NCI-H82 treated with DMSO at 0.1 percent for 48 hours (cell line): Measurements from ENCODE around the gene CD200R1L.

Experiments
- DNase-seq: peaks from one replicate; lab custom pipeline; 2025; ENCODE audit not compliant: unreplicated experiment; lab: John Stamatoyannopoulos, UW

The CD200R1L gene

DNA sequence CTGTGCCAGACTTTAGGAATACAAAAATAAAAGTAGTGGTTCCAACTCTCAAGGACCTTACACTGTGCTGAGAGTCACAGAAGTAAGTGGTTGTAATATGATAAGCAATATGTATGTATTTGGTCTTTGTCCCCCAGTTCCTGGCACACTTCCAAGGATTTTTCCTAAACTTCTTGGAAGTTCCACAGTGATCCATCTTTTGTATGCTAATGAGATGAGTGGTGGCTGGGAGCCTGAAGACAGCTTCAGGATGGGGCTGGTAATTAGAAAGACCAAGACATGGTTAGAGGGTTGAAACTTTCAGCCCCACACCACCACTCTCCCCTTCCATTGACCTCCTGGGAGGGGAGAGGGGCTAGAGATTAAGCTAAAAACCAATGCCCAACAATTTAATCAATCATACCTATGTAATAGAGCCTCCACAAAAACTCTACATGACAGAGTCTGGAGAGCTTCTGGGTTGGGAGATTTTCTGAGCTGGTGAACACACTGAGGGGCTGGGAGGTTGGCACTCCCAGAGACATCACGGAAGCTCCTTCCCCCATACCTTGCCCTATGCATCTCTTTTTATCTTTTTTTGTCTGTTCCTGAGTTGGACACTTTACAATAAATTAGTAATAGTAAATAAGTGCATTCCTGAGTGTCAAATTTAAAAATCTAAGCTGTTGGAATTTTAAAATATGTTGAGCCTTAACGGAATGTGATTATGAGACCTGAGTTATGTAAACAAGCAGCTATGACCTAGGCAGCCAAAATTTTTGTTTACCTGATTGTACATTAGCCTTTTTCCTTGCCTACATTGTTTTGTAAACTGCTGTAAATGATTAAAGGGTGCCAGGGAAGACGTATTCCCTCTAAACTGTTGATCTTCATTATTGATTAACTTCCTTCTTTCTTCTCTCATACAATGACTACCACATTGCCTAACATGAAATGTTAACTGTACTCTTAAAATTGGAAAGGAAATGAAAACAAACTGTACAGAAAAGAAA lies 24.3 kb downstream of the CD200R1L start:
- DNase-seq, result no peak

DNA sequence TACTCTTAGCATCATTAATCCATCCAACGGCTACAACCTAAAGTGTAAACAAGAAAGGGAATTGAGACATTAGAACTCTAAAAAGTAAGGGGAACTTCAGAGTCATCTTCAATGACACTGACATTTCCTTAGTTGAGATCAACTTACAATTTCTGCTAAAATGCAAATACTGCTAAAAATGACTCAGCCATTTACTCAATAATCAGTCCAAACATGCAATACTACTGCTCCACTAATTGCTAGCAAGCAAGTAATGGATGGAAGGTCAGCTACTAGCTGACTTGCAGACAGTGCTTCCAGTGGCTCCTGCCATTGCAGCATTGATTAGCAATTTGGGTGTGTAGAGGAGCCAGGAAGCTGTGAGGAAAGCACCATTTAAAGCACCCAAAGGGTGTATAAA lies 28.4 kb downstream of the CD200R1L start:
- DNase-seq, result no peak

DNA sequence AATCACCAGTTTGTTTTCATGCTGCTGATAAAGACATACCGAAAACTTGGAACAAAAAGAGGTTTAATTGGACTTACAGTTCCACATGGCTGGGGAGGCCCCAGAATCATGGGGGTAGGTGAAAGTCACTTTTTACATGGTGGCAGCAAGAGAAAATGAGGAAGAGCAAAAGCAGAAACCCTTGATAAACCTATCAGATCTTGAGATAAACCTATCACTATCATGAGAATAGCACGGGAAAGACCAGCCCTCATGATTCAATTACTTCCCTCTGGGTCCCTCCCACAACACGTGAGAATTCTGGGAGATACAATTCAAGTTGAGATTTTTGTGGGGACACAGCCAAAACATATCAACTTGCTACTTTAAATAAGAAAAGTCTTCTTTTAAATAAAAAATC lies 28.9 kb downstream of the CD200R1L start:
- no peak for DNase-seq

DNA sequence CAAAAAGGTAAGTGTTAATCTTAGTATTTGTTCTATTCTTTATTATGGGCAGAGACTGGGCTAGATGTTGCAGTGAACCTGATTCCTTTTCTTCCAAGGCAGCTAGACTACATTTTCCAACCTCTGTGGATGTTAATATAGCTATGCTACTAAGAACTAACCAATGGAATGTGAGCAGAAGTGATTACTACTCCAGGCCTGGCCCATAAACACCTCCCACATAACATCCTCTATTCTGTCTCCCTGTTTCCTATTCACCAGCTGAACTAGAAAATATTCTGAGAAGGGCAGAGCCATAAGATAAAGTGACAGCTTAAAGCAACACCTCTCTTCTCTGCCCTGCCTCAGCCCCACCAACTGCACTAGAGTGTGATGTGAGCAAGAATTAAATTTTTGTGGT lies 29.4 kb downstream of the CD200R1L start:
- DNase-seq, result no peak

DNA sequence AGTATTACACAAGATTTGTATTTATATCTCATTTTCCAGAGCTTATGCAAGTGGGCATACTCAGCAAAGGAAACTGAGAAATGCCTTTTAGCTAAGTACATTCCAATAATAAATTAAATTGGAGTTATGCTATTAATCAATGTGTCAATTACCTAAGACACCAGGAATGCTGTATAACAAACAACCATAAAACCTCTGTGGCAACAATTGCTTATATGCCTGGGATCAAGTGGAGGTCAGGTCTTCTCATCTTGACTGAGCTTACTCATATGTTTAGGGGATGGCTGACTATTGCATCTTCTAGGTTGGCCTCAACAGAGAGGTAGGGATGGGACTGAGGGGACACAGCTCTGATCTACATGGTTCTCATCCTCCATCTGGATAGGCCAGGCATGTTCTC lies 30.7 kb downstream of the CD200R1L start:
- DNase-seq, result no peak

DNA sequence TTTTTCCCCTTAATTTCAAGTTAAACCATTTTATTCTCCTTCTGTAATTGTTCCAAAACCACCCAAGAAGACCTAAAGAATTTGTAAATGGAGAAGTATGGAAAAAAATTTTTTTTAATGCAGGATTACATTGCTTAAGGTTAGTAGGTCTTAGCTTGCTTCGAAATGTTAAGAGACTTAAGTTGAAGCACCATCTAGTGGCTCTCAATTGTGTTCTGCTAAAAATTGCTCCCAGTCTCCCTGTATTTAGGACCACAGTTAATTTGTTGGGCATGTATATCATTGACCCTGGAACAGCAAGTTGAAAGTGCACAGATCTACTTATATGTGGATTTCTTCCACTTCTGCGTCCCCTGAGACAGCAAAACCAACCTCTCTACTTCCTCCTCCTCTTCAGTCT lies 32.4 kb downstream of the CD200R1L start:
- no peak for DNase-seq

DNA sequence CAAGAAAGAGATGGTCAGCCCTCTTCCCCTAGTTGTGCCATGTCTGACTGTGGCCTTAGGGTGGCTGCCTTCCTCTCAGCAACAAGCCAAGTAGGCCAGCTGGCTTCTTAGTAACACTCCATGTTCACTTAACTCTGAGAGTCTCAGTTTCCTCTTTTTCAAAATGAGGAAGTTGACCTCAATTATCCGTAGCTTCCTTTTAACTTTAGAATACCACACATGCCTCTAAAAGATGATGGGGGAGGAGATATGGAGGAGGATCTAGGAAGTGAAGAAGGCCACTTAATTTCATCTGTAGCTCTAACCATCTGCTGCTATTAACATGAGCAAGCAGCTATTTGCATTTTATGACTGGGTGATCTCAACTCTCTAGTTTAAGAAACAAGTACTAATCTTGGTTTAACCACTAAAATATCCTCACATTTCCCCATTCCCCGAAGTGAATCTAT lies 32.9 kb downstream of the CD200R1L start:
- no peak for DNase-seq

DNA sequence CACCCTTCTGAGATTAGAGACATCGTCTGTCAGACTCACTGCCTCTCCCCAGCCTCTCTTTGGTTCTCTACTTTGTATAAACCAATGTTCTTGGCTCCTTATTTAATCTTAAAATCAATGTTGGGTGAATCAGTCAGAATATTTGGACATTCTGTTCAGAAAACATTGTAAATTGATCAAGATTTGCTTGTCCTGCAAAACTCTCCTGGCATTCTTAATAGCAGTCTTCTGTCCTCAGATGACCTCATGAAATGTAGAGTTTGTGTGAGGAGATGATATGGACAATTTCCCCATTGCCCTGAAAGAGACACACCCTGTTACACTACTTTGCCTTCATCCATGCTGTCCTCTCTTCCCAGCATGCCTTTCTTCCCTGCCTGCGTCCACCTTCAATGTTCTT lies 33.6 kb downstream of the CD200R1L start:
- no peak for DNase-seq

DNA sequence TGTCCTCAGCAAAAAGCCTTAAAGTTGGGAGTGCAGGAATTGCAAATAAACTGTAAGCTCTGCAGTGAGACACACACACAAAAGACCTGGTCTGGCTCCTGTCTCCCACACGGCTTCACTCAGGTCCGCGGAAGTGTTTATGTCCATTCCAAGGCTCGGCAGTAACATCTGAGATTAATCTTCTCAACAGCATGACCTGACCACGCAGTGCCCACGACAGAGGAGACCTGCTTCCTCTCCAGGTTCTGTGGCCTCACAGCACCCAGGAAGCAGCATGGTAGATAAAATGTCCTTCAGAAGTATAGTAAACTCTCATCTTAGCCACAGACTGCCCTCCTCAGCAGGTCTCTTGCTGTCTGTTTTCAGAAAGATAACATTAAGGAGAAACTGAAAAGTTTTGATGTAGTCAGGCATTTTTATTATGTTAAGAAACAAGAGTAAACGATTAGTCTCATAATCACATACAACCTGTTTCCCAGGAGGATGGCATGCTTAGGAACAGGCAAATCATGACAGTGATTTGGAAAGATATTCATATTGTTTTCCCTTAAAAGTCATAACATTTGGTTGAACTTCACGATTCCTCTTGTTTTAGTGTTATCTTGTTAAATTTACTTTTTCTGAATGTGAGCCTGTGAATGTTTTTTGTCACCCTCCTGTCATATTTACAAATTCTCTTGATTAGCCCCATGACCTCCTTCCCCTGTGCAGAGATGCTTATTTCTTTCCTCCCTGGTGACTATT lies 34.6 kb downstream of the CD200R1L start:
- no peak for DNase-seq

DNA sequence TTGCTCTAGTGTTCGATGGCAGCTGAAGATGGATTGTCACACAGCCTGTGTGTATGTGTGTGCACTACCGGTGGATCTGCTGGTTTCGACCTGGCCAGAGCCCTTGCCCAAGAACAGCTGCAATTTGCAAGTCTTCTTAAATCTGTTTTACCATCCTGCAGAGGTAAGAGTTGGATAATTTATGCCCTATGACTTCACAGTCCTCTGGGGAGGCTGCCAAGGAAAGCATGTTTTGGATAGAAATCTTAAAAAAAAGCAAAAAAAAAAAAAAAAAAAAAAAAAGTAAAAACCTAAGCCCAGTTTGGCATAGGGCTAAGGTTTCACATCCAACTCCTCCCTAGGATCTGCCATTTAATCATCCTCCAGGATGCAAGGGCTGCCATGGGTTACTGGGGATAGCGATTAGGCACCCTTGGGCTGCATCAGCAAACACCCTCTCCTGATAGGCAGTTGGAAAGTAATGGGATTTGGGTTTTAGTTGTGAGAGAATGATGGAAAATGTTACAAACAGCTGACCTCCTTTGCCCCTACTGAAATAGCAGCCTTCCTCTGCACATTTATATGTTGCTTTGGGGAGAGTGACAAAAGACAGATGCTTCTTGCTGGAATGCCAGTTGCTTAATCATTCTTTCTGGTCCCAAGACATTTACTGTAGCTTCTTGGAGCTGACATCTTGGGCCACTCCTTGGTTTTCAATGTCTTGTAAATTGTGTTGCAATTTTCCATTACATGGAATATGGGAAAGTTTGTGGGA lies 35.4 kb downstream of the CD200R1L start:
- no peak for DNase-seq

DNA sequence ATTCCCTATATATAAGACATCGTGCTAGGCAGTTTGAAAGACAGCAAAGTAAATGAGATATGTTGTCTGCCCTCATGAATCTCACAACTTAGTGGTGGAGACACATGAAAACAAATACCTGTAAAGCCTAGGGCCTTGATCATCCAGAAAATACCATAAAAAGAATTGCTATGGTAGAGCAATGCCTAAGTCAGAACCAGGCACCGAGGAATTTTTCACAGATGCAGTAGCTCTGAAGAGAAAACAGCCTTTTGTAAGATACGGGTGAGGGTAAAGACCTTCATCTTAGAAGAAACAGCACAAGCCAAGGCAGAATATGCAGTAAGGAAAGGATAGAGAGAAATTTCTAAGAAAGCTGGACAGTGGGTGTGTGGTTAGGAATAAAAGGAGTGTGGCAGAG lies 36.1 kb downstream of the CD200R1L start:
- no peak for DNase-seq

DNA sequence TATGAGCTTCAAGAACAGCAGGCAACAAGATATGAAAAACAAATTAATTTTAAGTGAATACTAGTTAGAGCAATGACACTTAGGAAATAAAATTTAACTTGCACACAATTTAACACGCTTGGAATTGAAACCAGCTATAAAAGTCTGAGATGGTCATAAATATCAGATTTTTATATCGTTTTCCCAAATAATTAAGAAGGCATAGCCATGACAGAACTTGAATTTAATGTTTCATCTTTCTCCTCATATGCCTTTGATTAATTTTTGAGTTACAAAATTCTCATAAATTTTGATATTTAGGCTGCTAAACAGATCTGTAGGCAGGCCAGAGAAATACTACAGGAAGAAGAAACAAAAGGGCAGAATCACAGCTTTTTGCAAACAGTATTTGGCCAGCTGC lies 38.5 kb downstream of the CD200R1L start:
- no peak for DNase-seq

DNA sequence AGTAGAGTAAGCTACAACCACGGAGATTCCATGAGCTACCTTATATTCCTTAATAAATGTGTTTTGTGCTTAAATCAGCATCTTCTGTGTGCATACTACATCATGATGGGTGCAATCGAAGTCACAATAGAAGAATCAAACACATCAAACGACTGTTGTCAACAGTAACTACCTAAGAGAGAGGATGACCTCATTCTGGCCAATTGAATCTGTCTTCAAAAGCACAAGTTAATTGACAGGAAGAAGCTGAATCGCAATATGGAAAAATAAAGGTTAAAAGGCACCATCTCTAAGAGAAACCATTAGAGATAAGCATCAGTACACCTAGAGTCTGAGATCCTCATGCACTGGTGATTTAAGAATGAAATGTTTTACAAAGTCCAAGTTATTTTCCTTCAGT lies 39.0 kb downstream of the CD200R1L start:
- DNase-seq, result no peak

DNA sequence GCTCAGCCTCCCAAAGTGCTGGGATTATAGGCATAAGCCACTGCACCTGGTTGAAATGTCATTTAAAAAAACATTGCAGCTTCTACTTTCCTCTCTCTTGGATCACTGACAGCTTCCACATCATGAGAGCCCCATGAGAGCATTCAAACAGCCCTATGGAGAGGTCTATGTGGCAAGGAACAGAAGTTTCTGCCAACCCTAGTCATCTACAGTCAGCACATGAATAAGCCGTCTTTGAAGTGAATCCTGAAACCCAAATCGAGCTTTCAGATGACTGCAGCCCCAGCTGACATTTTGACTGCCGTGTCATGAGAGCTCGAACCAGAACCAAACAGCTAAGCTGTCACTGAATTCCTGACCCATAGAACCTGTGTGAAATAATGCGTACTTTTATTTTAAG lies 39.8 kb downstream of the CD200R1L start:
- DNase-seq, result no peak

DNA sequence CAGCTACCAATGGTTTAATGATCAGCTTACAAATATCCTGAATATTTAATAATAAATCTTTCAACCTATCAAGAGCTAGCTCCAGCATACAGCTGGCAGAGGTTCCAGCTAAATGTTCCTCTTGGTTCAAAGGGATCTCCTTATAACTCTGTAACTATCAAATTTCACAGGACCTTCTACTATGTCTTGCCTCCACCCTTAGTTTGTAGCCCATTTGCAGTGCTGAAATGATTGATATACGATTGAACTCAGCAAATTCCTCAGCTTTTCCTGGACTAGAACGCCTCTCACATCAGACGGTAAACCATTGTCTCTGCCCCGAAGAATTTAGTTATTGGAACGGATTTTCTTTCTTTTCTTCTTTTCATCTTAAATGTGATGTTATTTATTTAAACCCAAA lies 41.5 kb downstream of the CD200R1L start:
- DNase-seq, result no peak

DNA sequence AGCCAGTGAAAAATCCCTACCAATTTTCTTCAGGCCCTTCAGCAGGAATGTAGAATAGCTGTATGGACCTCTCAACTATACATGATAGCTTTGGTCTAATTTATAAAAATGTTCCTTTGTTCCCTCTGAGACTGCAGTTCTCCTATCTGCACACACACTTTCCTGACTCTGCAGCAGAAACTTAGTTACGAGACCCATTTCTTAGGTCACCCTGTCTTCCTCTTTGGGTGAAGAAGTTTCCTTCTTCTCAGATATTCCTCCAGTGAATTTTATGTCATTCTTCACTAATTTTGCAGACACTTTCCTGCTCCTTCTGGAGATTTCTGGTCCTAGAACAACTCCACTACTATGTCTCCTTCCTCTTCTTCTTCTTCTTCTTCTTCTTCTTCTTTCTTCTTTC lies 42.6 kb downstream of the CD200R1L start:
- no peak for DNase-seq

DNA sequence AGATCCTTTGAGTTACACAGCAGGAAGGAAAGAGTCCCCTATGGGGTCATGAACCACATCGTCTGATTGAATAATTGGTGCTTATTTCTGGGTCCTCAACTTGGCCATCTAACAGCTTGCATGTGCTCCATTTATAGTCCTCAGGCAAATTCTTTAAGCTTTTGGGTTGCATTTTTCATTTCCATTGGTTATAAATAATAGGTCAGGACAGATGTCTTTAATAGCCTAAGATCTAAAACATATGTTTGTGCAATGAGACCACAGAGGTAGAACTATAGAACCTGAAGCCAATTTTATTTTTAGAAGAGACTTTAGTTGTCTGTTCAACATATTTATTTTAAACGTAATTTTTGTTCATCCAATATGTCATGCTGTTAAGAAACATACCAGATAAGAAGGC lies 43.2 kb downstream of the CD200R1L start:
- DNase-seq, result no peak

DNA sequence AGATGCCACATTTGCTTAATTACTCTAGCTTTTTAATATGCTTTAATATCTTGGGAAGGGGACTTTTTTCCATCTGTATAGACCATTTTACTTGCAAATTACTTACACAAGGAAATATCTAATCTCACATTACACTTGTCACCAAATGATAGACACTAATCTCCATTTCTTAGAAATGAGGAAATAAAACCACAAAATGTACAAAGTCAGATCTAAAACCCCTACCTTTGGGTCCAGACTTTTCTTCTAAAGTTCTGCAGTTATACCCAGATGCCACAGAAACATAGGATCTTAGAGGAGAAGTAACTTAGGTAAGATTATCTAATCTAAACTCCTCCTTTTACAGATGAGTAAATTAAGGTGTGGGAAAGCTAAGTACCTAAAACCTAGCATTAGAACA lies 44.3 kb downstream of the CD200R1L start:
- DNase-seq, result no peak

DNA sequence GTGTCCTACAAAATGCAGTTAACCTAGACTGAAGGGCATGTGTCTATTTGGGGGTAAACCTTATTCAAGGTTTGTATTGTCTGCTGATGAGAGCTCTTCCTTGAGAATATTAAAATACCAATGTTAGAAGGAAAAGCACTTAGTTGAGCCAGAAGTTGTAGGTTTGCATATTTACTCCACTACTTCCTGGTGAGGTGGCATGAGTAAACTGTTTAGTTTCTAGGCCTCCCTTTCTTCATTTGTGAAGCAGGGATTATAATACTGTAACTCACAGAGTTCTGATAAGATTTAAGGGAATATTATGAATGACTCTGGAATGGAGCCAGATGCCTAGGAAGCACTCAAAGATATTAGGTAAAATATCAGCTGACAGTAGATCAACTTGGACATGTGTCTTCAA lies 46.7 kb downstream of the CD200R1L start:
- DNase-seq, result no peak

DNA sequence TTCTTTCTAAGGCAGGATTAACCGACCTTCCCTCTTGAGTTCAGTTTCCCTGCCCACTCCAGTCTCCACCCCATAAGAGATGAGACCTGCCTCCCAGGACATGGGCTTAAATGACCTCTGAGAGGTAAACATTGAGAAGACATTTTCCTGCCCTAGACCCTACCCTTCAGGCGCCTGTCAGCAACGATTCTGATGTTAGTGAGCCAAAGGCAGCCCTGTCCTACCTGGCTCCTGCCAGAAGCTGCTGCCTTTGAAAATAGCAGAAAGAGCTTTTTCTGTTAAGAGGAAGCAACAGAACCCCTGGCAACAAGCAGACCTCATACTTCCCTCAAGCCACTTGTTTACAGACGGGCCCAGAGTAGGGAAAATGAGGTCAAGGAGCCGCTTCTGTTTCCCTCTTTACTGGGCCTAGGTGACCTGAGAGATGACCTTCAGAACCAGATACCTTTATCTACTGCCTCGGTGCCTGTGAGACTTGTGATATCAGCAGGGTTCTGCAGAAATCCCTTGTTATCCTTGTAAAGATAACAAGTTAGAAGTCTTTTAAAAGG lies 52.0 kb downstream of the CD200R1L start:
- no peak for DNase-seq
